ENCODE data around the gene DEFB118.

DNA sequence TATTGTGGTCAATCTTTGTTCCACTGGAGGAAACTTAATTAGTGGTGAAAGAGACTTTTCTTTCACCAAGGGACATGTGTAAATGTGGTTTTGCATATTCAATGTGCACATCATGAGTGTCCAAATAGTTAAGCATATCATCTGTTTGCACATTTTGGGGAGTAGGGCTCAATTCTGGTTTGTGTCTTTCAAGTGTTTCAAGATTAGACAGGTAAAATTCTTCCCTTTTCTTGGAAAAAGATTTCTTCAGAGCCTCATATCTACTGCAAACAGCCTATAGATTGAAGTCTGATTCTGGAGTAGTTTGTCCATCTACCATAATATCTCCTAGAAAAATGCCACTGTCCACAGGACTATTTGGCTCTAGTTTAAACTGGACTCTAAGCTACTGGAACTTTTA, 26.9 kb upstream of the DEFB118 start:
- TF ChIP-seq, protein P1, sequence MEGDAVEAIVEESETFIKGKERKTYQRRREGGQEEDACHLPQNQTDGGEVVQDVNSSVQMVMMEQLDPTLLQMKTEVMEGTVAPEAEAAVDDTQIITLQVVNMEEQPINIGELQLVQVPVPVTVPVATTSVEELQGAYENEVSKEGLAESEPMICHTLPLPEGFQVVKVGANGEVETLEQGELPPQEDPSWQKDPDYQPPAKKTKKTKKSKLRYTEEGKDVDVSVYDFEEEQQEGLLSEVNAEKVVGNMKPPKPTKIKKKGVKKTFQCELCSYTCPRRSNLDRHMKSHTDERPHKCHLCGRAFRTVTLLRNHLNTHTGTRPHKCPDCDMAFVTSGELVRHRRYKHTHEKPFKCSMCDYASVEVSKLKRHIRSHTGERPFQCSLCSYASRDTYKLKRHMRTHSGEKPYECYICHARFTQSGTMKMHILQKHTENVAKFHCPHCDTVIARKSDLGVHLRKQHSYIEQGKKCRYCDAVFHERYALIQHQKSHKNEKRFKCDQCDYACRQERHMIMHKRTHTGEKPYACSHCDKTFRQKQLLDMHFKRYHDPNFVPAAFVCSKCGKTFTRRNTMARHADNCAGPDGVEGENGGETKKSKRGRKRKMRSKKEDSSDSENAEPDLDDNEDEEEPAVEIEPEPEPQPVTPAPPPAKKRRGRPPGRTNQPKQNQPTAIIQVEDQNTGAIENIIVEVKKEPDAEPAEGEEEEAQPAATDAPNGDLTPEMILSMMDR (IDR thresholded peaks at IDR 0.05), result no peak
- no peak for TF ChIP-seq POLR2A (IDR thresholded peaks at IDR 0.05)
